Hypothalamus (tissue), 51 donors: ENCODE data around the gene UBE2E2.

Source experiments
- DNase-seq, 51 donors: peaks; one replicate each; lab custom pipeline; 2025; lab: John Stamatoyannopoulos, UW

The UBE2E2 gene

DNA sequence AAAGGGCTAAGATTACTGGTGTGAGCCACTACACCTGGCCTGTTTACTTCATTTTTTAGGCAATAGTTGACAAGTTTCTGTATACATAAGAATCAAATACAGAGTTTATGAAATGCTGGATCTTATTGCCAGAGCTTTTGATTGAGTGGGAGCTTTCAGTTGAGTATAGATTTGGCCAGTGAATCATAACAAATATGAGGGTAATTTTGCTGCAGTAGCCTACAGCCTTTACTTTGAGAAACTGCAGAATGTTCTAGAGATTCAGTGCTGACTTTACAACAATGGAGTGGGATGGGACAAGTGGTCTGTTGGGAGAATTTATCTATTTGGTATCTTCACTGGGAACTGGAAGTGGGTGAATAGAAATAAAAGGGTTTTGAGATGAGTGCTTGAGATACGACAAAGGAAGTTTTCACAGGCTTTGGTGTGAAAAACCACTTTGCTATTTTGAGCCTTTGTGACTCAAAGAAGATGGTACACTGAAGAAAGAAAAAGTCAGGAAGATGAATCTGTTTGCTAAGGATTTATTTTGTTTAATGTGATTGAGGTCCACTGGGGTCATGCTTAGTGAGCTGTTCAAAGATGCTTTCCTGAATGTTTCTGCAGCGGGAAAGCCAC is 227.8 kb downstream of the UBE2E2 start:
- no peak for DNase-seq

DNA sequence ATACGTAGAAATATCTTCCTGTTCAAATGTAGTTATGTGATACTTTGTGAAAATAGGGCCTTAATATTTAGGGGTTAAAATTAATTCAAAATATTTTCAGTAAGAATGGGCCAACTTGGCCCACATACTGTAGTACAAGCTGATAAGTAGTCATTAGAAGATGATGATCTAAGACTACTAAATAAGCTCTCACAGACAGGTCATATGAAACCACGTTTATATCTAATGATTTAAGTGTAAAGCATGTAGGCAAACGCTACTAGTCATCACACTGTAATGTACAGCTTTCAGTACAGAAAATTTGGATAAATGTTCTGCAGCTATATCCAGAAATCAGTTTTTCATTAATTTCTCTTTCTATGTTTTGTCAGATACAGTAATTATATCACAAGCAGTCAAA is 228.6 kb downstream of the UBE2E2 start:
- no peak for DNase-seq

DNA sequence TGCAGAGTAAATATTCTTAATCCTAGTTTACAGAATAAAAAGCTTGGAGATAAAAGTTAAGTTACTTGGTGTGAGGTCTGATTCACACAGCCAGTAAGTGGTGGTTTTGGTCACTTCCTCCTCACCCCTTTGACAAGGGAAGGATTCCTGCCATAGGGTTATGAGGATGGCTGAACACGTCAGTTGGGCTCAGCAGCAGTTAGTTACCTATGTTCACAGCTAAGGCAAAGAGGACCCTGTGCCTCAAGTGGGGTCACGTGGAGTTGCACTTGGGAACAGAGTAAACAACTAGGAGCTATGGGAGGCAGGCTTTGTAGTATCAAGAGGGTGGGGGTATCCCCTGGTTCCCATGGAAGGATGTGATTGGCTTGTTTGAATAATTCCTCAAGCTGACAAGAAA is 232.2 kb downstream of the UBE2E2 start:
- DNase-seq, result no peak

DNA sequence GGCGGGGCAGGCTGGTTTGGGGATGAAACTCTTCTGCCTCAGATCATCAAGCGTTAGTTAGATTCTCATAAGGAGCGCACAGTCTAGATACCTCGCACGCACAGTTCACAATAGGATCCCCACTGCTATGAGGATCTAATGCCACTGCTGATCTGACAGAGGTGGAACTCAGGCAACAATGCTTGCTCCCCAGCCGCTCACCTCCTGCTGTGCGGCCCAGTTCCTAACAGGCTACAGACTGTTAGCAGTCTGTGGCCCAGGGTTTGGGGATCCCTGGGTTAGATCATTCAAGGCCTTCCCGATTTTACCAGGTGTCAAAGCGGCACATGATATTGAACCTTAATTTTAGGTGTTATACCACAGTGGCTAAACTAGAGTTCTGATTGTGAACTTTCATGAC is 232.8 kb downstream of the UBE2E2 start:
- no peak for DNase-seq

DNA sequence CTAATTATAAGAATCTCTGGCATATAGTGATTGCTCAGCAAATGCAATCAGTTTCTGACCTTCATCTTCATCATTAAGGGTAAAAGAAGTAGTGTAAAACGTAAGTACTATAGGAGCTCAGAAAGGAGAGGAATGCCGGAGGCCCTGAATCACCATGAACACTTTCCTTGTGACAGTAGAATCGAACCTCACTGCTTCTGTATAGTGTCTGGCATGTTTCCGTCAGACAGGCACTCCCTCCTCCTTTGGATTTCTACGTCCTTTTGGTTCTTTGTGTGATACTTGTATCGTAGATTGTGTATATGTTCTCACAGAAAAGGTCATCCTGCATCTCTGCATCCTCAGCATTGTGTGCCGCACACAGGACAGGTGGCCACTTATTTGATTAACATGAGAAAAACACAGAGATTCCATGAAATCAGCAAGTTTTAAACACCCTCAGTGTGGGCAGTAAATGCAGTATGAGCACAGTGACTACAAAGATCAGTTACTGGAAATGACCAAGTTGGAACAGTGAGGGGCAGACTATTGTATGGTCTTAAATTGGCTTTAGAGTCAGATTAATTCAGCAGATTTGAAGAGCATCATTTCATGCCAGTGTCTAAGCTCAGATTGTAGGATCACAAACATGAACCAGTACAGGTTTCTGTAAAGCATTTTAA is 234.5 kb downstream of the UBE2E2 start:
- peak in 1 of 51 donors; percentile 12 for DNase-seq

DNA sequence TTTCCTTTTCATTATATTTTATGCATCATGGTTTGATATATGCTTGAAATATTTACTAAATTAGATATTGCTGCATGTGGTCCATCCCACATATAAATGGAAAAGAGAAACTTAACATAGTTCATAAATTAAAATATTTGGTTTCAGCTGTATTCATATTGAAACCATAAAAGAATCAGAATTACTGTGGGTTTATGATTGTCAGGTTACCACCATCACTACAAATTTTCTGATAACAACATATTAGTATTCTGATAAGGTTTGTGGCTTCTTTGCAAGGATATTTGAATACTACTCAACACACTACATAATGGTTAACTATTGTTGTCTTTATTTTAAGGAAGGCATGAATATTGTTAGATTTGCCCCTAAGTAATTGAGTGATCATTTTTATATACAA is 235.5 kb downstream of the UBE2E2 start:
- DNase-seq, result no peak

DNA sequence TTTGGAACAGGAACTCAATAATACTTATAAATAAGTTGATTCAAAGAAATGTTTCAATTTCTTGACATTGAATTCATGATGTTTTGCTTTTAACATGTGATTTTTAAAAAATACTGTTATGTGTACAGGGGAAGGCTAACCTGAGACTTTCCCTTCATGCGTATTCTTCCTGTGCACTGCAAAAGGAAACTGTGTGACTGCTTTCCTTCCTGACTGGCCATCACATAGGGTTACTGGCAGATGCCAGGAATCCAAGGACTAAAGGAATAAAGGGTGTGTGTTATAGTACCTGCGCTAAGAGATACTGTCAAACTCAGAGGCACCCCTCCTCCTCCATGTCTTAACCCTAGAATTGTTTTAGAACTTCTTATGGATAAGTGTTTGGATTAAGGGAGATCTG is 236.0 kb downstream of the UBE2E2 start:
- DNase-seq, result no peak

DNA sequence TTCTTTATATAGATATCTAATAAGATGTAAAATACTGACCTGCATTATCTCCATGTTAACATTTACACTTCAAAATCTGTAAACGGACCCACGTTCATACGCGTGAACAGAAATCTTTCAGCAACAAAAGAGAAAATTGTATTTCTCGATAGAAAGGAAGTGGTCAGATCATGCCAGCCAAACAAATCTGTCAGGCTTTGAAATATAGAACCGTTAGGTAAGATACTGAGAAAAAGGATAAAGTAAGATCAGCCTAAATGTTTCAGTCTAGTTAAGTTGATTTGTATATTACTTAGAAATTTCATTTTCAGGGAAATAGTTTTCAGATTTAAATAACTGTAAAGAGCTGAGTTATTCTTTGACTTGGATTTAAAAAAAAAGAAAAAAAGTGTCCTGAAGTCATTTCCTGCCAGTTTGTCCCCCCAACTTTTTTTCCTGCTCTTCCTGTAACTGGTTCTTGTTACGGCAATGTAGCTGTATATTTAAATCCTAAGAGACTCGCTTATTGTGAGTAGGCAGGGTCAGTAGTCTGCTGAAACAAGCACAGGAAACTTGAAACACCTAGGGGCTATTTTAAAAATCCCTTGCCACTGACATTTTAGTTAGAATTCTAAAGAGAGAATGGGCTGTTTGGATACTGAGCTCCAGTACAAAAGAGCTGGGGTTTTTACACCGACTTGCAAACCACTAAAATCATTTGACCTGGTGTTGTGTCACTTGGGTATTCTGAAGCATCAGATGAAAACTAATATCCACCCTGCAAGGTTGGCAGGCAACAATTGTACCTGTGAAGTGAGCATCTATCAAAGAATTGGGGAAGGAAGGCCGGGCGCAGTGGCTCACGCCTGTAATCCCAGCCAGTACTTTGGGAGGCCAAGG is 237.5 kb downstream of the UBE2E2 start:
- no peak for DNase-seq

DNA sequence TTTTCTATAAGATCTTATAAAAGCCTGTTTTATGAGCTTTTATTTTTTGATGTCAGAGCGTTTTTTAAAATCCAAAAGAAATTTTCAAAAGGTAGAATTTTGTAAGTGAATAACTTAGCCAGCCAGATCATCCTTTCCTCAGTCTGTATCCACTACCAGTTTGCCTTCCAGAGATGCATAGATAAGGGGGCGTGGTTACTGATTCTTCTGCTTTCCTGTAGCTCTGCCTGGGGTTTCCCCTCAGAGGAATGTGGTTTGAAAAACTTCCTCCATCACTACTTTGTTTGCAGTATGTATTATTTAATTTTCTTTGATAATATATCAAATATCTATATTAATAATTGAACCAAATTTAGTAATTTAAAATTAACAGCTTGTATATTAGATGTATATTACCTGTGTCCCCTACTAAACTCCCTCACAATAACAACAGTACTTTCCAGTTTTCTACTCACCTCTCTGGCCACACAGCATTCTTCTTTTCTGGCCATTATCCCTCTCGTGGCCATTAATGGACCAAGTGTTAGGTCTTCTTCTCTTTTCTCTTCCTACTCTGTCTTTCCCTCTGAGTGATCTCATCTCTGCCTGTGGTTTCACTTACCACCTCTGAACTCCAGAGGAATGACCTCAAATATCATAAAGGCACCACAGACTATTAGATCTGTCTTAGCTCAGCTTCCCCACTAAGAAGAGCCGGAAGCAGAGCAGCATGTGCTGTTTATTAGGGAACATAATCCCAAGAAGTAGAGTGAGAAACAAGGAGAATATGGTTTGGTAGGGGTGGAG is 239.7 kb downstream of the UBE2E2 start:
- no peak for DNase-seq

DNA sequence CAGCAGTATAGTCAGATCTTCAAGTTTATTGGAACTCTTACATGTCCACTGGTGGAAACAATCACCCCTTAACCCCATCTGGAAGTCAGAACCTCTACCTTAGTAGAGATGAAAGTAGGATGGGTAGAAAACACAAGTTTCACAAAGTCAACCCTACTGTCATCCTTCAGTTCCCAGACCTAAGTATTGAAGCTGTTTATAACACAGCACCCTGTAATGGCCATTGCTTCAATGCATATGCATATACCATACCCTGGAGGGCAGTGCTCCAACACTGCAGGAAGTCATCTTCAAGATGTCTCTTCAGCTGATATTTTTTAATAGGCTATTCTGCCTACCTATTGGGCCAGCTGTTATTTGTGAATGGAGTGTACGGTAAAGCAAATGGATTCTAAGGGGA is 241.3 kb downstream of the UBE2E2 start:
- no peak for DNase-seq

DNA sequence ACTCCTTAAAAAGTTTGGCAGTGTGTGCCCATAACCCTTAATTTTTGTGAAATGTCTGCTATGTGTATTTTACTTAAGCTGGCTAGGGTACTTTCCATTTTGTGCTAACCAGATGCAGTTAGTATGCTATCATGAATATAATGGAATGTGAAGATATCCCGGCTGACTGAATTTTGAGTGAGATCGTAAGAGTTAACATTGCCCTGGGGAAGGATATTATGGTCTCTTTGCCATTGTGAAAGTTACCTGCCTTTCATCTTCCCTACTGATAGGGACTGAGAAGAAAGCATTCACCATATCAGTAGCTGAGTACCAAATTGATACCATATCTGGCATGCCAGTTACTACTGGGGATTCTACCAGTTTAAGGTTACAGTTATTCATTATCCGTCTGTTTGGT is 243.2 kb downstream of the UBE2E2 start:
- DNase-seq, result no peak

DNA sequence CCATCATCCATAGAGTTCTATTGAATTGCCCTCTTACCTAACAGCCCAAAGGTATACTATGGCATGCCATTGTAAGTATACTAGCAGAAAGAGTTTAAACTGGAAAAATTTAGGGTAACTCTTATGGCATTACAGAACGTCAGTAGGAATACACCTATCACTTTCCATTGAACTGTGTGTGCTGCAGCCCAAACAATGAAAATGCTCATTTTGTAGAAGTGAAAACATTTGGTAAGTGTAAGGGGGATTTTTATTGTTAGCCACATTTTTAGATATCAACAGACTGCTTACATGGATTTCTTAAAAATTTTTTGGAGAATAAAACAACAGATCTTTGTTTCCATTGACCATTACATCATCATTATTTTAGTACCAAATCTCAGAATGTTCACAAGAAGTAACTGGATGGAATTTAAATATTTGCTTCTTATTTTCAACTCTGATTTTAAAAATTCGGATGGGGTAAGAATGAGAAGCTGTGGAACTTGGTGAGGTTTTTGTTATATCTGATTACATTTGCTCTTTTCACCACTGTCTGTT is 245.9 kb downstream of the UBE2E2 start:
- no peak for DNase-seq

DNA sequence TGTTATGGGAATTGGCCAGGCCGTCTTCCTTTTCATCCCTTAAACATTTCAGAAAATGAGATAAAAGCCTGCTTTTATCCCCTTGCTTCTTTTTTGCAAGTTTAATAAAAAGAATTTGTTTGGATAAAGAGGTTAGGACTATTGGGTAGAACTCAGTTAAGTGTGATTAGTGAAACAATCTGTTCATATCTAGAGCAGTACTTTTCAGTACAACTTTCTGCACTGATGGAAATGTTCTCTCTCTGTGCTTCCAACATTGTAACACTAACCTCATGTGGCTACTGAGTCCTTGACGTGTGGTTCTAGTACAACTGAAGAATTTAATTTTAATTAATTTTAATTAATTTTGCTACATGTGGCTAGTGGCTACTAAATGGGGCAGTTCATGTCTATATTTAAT is 246.9 kb downstream of the UBE2E2 start:
- DNase-seq, result no peak

DNA sequence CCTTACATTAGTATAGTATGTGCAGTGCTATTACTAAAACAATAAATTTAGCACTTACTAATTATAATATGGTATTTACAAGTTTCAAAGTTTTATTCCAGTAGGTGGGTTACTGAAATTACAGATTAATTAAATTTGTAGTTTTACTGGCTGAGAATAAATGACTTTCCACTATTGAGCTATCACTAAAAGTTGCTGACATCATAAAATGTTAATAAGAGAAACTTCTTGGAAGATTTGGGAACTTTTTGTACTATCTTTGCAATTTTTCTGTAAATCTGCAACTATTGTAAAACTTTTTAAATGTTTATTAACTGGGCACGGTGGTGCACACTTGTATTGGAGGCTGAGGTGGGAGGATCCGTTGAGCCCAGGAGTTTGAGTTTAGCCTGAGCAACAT is 247.7 kb downstream of the UBE2E2 start:
- no peak for DNase-seq

DNA sequence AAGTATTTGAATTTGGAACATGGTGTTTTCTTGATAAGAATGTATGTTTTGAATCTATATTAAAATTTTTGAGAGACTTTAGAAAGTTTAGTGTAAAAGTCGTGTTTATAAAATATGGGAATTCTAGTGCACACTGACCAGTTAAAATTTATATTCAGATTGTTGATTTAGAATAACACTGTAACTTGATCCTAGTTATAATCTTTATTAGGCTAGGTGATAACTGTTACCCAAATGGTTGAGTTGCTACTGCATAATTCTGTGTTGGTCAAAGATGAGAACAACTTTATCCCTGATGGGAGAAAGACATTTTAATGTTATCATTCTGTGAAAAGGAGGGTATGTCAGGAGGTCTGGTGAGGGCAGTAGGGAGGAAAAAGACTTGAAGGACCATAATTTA is 249.3 kb downstream of the UBE2E2 start:
- DNase-seq, result no peak

DNA sequence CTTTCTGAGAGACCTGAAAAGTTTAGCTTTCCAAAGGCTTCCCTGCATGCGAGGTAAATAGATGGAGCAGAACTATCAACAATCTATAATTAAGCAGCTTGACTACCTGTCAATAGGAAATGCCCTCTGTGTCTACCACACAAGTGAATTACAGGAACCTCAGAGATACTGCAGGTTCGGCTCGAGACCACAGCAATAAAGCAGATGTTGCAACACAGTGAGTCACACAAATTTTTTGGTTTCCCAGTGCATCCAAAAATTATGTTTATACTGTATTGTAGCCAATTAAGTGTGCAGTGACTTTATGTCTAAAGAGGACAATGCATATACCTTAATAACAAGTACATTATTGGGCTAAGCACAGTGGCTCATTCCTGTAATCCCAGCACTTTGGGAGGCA is 252.0 kb downstream of the UBE2E2 start:
- no peak for DNase-seq

DNA sequence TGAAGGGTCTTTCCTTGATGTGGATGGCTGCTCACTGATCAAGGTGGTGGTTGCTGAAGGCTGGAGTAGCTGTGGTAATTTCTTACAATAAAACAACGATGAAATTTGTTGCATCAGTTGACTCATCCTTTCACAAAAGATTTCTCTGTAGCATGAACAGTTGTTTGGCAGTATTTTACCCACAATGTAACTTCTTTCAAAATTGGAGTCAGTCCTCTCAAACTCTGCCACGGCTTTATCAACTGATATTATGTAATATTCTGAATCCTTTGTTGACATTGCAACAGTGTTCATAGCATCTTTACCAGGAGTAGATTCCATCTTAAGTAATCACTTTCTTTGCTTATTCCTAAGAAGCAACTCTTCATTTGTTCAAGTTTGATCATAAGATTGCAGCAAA is 252.6 kb downstream of the UBE2E2 start:
- no peak for DNase-seq

DNA sequence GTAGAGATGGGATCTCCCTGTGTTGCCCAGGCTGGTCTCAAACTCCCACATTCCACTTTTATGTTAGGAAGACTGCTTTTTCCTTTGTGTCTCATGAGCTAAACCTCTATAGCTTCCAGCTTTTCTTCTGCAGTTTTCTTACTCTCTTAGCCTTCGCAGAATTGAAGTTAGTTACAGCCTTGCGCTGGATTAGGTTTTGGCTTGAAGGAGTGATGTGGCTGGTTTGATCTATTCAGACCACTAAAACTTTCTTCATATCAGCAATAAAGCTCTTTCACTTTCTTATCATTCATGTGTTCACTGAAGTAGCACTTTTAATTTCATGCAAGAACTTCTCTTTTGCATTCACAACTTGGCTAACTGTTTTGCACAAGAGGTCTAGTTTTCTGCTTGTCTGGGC is 254.6 kb downstream of the UBE2E2 start:
- no peak for DNase-seq

DNA sequence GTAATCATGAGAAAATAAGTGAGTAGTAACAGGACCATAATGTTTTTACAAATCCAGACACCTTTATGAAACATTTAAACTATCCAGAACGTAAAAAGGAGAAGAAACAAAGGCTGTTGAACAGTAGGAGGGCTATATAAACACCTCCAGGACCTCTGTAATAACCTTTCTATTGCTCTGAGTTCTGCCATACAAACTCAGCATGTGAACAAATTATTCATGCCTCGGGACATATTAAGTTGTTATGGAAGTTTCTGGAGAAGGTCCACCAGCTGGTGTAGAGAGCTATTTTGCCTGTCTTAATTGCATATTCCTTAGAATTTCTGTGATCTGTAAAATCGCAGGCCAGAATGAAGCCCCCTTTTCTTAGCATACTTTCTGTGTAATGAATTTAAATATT is 256.3 kb downstream of the UBE2E2 start:
- no peak for DNase-seq

DNA sequence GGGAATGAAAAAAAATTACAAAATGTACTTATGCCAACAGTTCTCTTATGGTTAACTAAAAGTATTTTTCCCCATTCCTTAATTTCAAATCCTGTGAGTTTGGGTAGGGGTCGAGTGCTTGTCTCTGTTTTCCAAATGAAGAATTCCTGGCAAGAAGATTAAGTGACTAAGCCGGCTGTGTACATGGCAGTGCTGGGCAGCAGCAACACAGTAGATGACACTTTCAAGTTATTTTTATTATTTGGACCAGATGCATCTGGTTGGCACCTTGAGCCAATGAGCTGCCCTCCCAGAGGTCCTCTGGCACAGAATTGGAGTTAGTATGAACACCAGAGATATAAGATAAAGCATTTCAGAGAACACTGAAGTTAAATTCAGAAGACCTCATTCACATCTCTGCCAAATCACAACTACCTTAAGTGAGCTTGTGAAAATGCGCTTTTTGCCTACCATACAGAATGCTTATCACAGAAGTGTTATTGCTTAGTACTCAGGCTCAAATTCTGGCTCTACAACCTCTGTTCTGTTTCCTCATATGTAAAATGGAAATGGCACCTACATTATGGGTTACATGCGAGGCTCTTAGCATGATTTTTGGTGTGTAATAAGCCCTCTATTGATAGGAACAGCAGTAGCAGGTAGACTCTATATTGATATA is 256.9 kb downstream of the UBE2E2 start:
- no peak for DNase-seq
